EL (cell line): ENCODE results near the gene HIGD1A.

Experiments used
- DNase-seq: peaks from one replicate; pipeline ENCODE4 v3.0.0-alpha.2; 2016

Gene HIGD1A

DNA sequence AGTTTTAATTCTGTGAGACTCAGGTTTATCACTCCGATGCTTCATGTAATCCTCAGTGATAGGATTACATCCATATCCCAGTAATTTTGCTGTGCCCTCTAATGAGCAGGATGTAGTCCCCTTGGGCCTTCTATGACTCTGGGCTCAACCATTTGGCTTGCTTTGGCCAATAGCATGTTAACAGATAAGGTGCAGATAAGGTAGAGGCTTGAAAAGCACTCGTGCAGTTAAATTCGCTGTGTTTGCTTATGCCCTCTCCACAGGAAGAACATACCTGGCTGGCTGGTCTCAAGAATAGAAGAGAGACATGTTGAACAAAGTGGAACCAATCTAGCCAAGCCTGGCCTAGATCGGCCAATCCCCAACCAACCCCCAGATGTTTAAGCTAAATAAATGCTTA is 51.3 kb downstream of the HIGD1A start:
- DNase-seq, result no peak

DNA sequence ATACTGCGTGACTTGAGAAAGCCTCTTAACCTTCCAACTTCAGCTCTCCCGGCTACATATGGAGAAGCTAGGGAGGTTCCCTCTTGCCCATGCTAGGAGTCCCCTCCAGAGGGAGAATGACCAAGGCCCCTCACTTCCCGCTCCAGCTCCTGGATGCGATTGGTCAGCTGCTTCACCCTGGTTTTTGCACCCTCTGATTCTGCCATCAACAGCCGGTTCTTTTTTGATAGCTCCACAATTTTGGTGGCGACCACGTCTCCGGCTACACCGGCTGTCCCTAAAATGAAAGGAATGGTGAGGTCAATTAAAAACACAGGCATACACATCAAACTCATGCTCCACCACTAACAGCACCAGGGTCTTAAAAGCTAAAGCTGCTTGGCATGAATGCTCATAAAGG is 51.8 kb downstream of the HIGD1A start:
- DNase-seq, result no peak

DNA sequence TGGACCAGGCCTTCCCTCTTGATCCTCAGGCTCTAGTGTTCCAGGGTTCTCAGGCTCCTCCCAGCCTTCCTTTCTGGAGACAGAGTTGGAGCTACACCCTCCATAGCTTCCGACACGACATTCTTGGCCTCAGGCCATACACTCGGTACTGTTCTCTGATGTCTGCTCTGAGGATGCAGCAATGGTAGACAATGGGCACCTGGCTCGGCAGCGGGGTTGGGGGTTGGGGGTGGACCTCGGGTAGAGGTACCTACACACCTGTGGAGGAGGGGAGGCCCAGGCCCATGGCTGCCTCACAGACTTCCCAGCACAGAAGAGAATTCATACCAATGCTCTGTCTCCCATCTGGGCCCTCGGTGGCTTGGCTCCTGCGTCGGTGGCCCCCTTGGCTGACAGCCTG is 52.7 kb downstream of the HIGD1A start:
- no peak for DNase-seq

DNA sequence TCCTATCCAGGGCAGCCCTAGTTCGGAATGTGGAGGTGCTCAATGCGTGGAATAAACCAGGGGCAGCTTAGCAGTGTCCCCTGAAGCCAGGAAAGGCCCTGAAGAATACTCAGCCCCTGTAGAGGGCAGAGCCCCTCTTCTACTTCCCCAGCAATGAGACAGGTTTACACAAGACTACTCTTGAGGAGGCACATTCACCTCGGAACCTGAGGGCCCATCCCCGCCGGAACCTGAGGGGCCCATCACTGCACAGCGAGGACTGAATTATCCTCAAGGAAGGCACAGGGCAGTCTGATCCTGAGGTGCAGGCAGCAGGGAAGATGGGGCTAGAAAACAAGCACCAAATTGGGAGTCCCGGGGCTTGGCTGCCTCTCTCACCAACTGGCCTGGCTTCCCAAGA is 53.5 kb downstream of the HIGD1A start:
- DNase-seq, result no peak

DNA sequence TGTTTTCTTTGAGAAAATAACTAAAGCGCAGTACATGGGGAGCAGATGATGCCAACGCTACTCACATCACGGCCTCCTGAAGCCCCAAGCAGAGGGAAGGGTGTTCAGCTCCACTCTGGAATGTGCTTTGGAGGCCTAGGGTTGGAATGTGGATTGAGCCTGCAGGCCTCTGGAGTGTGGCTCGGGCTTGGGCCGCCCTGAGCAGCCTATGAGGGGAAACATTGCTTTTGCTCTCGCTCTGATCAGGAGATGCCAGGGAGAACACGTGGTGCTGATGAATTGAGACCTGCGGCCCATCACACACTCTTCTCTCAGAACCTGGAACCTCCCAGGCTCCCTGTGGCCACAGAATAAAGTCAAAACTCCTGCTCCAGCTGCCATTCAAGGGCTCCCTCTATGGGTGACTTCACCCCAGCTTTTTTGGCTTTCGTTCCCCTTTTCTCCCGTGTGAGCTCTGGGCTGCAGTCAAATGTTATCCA is 54.5 kb downstream of the HIGD1A start:
- peak; percentile 38 for DNase-seq

DNA sequence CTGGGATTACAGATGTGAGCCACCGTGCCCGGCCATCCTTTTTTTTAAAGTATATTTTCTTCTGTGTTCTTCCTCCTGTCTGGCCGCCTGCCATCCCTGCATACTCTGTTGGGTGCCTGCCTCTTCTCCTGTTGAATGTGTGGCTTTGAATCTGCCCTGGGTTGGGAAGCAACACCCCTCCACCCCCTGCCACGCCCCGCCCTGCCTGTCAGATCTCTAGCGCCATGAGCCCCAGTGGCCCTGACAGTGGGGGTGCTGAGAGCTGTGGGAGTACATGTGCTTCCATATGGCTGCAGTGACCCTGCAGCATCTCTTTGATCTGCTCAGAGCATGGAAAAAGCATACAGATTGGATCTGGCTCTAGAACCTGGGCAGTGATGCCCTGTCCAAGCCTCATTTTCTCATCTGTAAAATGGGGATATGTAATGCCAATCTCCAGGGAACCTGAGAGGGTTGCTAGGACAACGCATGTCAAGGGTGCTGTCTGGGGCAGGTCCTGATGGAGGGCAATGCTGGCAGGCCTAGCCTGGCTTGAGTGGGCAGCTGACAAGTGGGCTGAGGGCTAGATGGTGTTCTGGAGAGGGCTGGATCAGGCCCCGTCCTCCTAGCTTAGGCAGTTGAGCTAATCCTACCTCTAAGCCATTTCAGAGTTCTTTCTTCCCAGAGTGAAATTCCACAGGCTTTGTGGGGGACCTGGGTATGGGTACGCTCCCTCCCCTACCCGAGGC is 55.1 kb downstream of the HIGD1A start:
- DNase-seq, result no peak

DNA sequence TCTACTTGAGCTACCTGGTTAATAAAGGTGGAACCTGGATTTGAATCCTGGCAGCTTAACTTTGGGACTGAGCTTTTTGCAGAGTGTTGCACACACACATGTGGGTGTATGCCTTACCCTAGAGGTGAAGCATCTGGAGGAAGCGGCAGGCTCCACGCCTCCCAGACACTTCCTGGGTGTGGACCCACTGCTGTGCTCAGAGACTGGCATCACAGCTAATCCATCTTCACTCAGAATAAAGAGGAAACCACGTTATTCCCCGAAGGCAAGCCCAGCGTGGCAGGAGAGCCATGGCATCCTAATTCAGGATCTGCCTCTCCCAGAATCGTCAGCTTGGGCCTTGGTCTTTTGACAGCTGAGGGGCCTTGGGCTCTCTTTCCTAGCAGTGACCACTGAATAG is 56.7 kb downstream of the HIGD1A start:
- DNase-seq, result no peak

DNA sequence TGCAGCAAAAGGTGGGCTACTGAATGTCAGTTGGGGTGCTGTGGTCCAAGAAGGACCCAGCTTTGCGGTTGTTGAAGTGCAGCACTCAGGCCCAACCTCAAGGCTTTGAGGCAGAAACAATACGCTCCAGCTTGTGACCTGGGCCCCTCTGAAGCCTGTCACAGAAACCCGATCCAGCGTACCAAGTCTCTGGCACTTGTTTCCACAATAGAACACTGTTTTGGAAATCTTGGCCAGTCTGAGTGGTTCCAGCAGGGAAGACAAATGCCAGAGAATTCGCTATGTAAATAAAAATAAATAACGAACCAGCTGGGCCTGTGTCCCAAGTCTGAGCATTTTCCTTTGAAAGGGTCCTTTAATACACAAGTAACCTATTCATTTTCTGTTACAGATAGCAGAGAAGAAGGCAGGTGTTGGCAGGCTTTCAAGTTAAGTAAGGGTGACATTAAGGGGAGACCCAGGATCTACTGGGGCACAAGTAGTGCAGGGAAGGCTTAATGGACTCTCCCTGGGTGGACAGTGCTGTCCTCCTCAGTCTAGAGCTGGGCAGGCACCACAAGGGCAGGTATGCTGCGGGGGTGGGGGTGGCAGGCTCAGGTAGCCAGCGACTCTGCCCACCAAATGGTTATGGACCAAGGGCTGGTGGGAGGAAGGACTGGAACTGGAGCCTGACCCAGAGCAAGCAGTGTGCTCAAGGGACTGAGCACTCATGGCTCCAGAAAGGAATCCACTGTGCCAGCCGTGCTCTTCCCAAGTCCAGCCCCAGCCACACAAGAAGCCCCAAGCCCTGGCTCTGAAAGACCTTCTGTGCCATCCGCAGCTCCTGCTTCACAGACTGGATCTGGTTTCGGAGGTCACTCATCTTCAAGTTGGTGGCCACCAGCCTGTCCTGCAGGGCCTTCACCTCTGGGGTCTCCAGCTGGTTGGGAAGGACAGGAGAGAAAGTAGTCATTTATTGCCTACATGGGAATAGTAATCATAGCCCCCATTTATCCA is 57.5 kb downstream of the HIGD1A start:
- DNase-seq, result no peak

DNA sequence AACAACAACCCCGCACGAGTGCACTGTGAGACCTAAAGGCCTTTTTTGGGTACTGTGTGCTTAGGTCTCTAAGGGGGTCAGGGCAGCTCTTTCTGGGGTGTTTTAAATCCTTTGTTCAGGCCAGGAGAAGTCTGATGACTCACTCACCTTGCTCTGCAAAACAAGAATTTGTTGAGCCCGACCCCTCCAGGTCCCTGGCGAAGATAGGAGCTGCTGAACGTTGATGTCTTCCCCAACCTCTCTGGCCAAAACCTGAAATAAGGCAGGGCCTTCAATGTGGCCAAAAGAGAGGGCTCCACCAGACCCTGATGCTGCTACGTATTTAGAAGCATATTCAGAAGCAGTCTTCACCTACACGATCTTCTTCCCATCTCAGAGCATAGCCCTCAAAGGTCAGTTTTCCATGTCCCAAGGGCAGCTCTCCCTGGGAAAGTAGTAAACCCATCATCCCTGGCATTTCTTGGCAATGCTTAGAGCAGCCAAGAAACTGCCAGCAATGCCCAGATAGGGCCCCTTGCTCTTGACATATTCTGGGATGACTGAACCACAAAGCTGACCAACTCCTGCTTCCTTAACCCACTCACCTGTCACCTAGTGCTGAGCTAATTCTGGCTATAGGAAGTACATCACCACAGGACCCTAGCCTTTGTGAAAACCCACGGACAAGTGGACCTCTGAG is 58.4 kb downstream of the HIGD1A start:
- DNase-seq, result no peak

DNA sequence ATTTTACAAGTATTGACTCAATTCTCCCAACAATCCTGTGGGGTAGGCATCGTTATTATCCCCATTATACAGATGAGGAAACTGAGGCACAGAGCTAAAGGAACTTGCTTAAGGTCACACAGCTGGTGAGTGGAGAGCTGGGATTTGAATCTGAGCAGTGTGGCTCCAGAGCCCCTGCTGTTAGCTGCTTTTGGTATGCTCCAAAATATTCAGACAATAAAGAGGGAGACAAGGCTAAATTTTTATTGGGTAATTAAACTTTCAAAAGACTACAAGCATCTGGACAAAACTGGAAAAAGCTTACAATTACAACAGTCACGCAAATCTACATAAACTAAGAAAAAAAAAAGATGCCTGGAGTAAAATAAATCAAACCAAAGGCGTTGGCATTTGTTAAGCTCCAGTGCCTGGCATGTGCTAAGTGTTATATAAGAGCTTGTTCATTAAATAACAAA is 59.0 kb downstream of the HIGD1A start:
- no peak for DNase-seq

DNA sequence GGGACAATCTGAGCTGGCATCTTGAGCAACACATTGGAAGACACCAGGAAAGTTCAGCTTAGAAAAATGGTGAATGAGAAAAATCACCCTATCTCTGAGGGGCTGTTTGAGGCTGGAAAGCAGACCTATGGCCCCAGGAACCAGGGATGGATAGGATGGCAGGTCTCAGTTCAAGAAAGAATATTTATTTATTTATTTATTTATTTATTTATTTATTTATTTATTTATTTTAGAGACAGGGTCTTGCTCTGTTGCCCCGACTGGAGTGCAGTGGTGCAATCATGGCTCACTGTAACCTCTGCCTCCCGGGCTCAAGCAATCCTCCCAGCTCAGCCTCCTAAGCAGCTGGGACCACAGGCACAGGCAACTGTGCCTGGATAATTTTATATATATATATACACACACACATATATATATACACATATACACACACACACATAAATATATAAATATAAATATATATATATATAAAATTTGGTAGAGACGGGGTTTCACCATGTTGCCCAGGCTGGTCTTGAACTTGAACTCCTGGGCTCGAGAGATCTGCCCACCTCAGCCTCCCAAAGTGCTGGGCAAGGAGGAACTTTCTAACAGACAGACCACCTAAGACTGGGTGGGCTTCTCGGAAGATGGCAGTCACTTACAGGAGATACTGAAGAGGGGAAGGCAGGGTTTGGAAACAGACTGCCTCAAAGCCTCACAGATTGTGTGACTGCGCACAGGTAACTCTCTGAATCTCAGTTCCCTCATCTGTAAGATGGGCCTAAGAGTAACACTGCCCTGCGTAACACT is 60.9 kb downstream of the HIGD1A start:
- DNase-seq, result no peak

DNA sequence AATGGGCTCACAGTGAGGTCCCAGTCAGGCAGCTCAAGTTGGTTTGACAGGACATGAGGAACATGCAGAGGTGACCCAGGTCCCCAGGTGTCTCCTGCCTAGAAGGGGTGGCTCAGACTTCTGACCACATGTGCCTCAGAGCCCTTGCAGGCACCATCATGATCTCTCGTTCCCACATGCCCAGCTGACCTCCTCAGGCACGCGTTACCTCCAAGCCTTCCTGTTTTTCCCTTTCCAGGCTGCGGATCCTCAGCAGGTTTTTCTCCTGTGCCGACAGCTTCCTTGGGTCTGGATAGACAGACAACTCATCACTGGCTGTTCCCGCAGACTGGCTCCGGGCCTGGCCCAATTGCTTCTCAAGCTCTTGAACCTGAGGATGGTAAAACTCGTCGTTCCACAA is 61.6 kb downstream of the HIGD1A start:
- no peak for DNase-seq

DNA sequence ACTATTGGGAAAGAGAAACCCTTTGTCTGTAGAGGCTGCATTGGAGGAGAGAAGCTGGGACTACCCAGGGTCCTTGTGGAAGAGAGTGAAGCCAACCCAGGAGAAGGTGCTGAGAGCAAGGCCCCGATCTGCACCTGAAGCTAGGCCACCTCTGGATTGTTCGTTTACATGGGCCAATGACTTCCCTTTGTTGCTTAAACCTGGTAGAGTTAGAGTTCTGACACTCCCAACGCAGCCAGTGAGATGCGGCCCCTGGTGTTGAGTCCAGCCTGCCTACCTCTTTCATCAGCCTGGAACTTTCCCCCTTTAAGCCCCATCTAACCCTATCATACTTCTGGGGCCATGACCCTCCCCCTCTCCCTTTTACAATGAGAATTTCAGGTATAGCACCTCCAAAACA is 62.0 kb downstream of the HIGD1A start:
- DNase-seq, result no peak

DNA sequence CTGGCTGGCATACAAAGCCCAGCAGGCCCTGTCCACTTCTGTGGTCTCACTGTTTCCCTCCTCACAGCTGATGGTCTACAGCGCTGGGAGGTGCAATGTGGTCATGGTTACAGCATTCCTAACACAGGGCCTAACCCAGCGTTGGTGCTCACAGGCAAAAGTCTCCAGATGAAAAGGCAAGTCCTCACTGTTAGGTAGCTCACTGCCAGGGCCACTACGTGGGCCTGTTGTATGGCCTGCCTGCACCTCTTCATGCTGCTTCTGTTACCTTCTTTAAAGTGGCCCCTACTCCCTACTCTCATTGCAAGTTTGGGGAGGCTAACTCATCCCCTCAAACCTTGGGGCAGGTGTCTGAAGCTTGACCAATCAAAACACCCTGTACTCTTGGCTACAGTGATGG is 62.5 kb downstream of the HIGD1A start:
- no peak for DNase-seq

DNA sequence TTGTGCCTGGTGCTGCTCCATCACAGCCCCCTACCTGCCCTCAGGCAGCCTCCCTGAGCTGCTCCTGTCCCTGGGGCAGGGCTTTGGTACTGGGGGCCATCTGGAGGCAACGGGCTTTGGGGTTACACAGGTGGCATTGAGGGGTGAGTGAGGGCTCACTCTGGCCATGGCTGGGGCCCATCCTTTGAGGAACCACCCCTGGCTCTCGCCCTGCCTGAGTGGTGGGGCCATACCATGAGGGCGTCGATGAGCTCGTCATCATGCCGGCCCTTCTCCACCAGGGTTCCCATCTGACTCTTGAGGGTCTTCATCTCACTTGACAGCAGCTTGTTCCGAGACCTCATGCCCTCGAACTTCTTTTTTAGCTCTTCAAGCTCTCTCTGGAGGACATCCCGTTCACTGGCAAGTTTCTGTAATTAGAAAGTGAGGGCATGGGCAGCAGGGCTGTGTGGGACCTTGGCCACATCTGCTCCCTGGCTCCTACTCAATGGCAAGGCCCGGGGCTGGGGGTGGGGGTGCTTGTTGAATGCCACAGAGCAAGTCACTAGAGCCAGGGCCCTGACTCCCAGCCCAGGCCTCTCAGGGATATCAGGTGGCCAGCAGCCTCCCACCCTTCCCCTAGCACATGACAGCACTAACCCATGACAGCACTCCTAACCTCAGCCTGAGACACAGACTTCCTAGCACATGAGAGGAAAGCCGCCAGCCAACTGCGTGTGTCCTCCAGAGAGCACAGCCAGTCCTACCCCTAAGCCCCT is 64.7 kb downstream of the HIGD1A start:
- DNase-seq, result no peak

DNA sequence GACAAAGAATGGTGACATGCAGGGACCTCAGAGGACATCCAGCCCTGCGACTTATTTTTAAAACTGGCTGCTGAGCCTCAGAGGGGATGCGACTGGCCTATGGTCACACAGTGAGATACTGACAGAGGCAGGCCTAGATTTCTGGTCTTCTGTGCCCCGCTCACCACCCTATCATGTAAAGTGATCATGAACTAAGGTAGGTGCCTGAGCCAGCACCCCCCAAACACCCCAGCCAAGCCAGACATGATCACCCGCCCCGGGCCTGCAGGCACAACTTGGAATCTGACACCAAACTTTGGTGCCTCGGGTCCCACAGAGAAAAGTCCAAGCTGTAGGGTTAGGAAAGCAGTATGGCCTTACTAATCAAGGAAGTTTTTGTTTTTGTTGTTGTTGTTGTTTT is 67.8 kb downstream of the HIGD1A start:
- no peak for DNase-seq

DNA sequence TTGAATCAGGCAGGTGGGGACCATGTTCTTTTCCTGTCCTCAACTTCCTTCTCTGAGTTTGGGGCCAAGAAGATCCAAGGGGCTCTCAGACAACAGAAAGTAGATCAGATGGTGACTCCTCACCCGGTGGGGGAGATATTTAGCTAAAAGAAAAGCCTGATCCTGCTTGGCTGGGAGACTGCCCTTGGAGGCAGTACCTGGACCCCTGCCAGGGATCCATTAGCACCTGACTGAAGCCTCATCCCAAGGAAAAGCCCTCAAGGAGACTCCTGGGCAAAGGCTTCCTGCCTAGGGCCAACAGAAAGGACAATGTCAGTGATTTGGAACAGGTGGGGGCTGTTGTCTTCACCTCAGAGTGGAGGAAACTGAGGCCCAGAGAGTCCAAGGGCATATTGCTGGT is 68.2 kb downstream of the HIGD1A start:
- DNase-seq, result no peak

DNA sequence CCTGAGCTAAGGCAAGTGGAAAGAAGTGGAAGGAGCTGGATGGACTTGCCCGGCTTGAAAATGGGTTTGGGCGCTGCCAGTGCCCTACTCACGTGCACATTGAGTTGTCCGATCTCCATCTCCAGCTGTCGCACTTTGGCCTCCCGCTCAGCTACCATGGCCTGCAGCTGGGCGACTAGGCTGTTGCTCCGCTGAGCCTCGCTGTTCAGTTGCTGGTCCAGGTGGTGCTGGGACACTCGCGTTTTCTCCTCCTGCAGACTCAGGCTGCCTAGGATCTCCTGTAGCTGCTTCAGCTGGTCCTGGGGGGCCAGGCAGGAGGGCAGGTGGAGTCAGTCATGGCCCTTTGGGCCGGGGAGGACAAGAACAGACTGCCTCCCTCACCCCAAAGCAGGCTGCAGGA is 68.7 kb downstream of the HIGD1A start:
- no peak for DNase-seq

DNA sequence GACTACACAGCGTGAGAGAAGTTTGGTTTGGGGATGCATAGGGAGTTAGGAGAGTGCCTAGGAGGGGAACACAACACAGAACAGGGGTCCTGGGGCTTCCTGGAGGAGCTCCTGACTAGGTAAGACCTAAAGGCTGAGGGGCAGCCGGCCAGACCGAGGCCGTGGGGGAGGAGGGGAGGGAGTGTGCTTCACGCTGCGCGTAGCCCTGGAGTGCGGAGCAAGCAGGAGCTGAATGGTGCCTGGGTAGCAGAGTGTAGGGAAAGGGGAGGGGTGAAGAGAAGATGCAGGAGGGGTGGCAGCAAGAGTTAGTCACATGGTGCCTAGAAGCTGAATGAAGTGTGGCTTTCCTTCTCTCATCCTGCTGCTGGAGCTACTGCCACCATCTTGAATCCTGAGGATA is 69.3 kb downstream of the HIGD1A start:
- no peak for DNase-seq

DNA sequence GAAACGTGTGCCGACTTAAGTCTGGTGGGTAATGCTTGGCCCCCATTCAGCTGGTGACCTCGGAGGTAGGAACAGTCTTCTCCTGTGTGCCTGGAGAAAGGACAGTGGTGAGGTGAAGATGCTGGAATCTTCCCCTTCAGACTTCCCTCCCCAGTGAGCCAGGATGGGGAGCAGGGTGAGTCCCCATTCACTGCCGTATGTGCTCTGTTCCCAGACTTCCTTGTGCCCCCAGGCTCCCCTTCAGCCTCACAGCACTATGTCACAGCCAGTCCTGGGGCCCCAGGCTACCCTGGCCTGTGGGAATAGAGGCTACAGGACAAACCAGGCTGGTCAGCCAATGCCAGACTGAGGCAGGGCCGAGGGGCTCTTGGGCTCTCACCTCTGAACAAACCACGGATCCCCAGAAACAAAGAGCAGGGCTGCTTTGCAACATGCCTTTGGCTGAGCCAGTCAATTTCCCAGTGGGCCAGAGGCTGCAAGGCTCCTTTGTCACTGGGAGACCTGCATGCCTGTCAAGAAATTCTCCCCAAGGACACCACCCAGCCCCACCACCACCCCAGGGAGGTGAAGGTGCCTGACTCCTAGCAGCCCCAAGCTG is 69.9 kb downstream of the HIGD1A start:
- no peak for DNase-seq

DNA sequence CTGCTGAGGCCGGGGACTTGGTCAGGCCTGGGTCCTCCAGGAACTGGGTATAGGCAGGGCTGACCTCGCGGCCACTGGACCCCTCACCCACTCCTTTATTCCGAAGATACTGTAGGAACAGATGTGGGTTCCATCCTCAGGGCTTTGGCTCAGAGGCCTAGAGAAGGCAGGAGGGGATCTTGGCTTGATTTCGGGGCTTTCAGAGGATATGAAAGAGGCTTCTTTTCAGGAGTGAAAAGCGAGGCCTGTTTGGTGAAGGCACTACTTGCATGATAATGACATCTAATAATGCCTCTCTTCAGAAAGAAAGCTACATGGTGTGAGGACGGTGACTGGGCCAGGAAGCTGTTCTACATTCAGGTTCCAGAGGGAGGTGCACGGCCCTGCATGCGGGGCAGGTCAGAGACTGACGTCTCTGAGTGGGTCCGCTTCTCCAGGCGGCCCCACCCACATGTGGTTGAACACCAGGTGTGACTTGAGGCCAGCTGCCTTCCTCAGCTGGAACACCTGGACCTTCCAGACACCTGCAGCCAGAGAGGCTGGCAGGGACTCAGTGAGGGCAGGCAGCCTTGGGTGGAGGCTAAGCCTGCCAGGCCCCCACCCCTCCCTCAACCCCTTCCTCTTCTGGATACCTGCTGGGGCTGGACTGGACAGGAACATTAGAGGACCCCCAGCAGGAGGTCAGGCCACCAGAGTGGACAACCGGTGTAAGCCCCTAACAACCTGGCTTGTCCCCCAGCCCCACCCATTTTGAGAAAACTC is 70.6 kb downstream of the HIGD1A start:
- no peak for DNase-seq
